HG03097 (cell line): ENCODE results near the gene SPRN.

Source experiments
- ATAC-seq: cut with Tn5 transposase; IDR thresholded peaks from one replicate; pipeline ENCODE4 v1.9.1; 2021; ENCODE audit not compliant: unreplicated experiment, low FRiP score

The SPRN gene

GRCh38 chr10:133412381-133412711 is 12.1 kb downstream of the SPRN start:
- ATAC-seq = no peak

- no peak for ATAC-seq
Measured at GRCh38 chr10:133411523-133412380, 12.7 kb downstream of the SPRN start.

- ATAC-seq = no peak
Measured at GRCh38 chr10:133405844-133406527, 18.4 kb downstream of the SPRN start.

GRCh38 chr10:133405272-133405671 is 19.2 kb downstream of the SPRN start:
- ATAC-seq = no peak

- no peak for ATAC-seq
Measured at GRCh38 chr10:133403784-133404183, 20.6 kb downstream of the SPRN start.

GRCh38 chr10:133403359-133403758 is 21.1 kb downstream of the SPRN start:
- no peak for ATAC-seq

- ATAC-seq = no peak
Measured at GRCh38 chr10:133401981-133402725, 22.3 kb downstream of the SPRN start.

- peak; percentile 11 for ATAC-seq
Measured at GRCh38 chr10:133401500-133401899, 22.9 kb downstream of the SPRN start.

- peak; percentile 43 for ATAC-seq
Measured at GRCh38 chr10:133400624-133401424, 23.6 kb downstream of the SPRN start.

- ATAC-seq = no peak
Measured at GRCh38 chr10:133399123-133399601, 25.3 kb downstream of the SPRN start.

- ATAC-seq = no peak
Measured at GRCh38 chr10:133397938-133398337, 26.5 kb downstream of the SPRN start.

- ATAC-seq = no peak
Measured at GRCh38 chr10:133396035-133396624, 28.3 kb downstream of the SPRN start.

- no peak for ATAC-seq
Measured at GRCh38 chr10:133394801-133395221, 29.6 kb downstream of the SPRN start.

- ATAC-seq = peak; percentile 62
Measured at GRCh38 chr10:133394064-133394663, 30.3 kb downstream of the SPRN start, which contains the start of gene MTG1. MTG1 (plus strand) TSS chr10:133394157; CDS start chr10:133394221, 64 bp downstream.

- ATAC-seq = no peak
Measured at GRCh38 chr10:133393401-133394063, 30.9 kb downstream of the SPRN start.

- ATAC-seq = no peak
Measured at GRCh38 chr10:133391761-133392518, 32.5 kb downstream of the SPRN start.

- no peak for ATAC-seq
Measured at GRCh38 chr10:133391249-133391635, 33.2 kb downstream of the SPRN start.

GRCh38 chr10:133390597-133391248 is 33.7 kb downstream of the SPRN start:
- ATAC-seq = no peak
